ENCODE measurements around the gene REELD1. TPM values are rescaled to one million over a fixed set of nuclear protein-coding genes. Genes with fewer than 3 reads are reported as not detected.

REELD1 gene
- total and polyA plus RNA-seq, 10 of the 15 experiments (the other 5 are each of a cell fraction or from before 2014, with no cell fraction given), result 0.11 to 3.9 (median 0.62) TPM

- no peak for TF ChIP-seq ASH2L (IDR thresholded peaks at IDR 0.05; ENCODE audit: borderline replicate concordance, low read depth)
- TF ChIP-seq, protein P1, sequence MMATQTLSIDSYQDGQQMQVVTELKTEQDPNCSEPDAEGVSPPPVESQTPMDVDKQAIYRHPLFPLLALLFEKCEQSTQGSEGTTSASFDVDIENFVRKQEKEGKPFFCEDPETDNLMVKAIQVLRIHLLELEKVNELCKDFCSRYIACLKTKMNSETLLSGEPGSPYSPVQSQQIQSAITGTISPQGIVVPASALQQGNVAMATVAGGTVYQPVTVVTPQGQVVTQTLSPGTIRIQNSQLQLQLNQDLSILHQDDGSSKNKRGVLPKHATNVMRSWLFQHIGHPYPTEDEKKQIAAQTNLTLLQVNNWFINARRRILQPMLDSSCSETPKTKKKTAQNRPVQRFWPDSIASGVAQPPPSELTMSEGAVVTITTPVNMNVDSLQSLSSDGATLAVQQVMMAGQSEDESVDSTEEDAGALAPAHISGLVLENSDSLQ (IDR thresholded peaks at IDR 0.05), result no peak
- TF ChIP-seq BCLAF1 (IDR thresholded peaks at IDR 0.05), result no peak
- TF ChIP-seq FOXK2 (IDR thresholded peaks at IDR 0.05), result no peak
- TF ChIP-seq GABPA (IDR thresholded peaks at IDR 0.05; ENCODE audit: low read depth), result no peak
- TF ChIP-seq HDAC2 (IDR thresholded peaks at IDR 0.05), result no peak
Observed at GRCh38 chr4:146211440-146211839, 2.9 kb upstream of the REELD1 start (continued).

GRCh38 chr4:146212781-146213180 lies 1.6 kb upstream of the REELD1 start:
- ChIA-PET SMC1A (ENCODE audit: uncharacterized antibody, unreplicated experiment) (interaction anchor here (0.7 kb wide), 1 partner anchor 53 kb away, joined by 3 read pairs; no protein-coding TSS in a partner anchor), RAD21 (ENCODE audit: unreplicated experiment) (no interaction called here), CTCF (no interaction called here), POLR2A (no interaction called here)
- in situ Hi-C loops (cut with MboI), result no loop called here
- no peak overlapping the region for H2AFZ ChIP-seq (ENCODE audit: control insufficient read depth, low read depth, low read length)
- H3K79me2 ChIP-seq (ENCODE audit: control insufficient read depth, insufficient read depth, low read length), result no peaks in the 10 kb centered on the region
- DNase-seq (ENCODE audit: low read depth, low spot score) (no peak), ATAC-seq (no peak), FAIRE-seq (no peak)
- no peaks in the 10 kb centered on the region for H3K36me3 ChIP-seq (ENCODE audit: control insufficient read depth in 2 of 2, insufficient read depth in 2 of 2, low read length in 1 of 2)
- no peak overlapping the region for H3K4me2 ChIP-seq (ENCODE audit: control insufficient read depth, insufficient read depth)
- H4K20me1 ChIP-seq (ENCODE audit: control insufficient read depth, insufficient read depth), result no peaks in the 10 kb centered on the region
- intact Hi-C loops (cut with micrococcal nuclease; ENCODE audit: unreplicated experiment), result no loop called here
- H3K27ac ChIP-seq (ENCODE audit: control insufficient read depth, insufficient read depth), result no peak overlapping the region
- H3K9me3 ChIP-seq (replicated peaks; ENCODE audit: control insufficient read depth, insufficient read depth, low read length), result no peaks in the 10 kb centered on the region
- no peak overlapping the region for H3K9ac ChIP-seq (ENCODE audit: control insufficient read depth, insufficient read depth, low read length)
- no peaks in the 10 kb centered on the region for H3K4me1 ChIP-seq (ENCODE audit: control insufficient read depth, insufficient read depth, low read length)
- no peak overlapping the region for H3K4me3 ChIP-seq
- BruUV-seq (replicated peaks), result no TSS peak
- no peaks in the 10 kb centered on the region for H3K27me3 ChIP-seq (replicated peaks in 1 of 2; ENCODE audit: control insufficient read depth in 2 of 2, insufficient read depth in 2 of 2, low read length in 1 of 2)
- 84% methylated on average over 9 of the region's 9 CpGs for WGBS (ENCODE audit: insufficient coverage, insufficient replicate concordance, low lambda C conversion rate, missing lambda C conversion rate)
- TF ChIP-seq NFXL1 (IDR thresholded peaks at IDR 0.05; ENCODE audit: borderline replicate concordance), result no peak
- no peak for TF ChIP-seq ATF3 (IDR thresholded peaks at IDR 0.05; ENCODE audit: borderline replicate concordance, extremely low read depth, low read depth, low read length)
- TF ChIP-seq ATF7 (IDR thresholded peaks at IDR 0.05; ENCODE audit: low read depth), result no peak
- no peak for TF ChIP-seq FOXM1 (IDR thresholded peaks at IDR 0.05; ENCODE audit: low read depth, low read length)
- TF ChIP-seq BCL3 (IDR thresholded peaks at IDR 0.05; ENCODE audit: borderline replicate concordance, insufficient read depth, low read depth, low read length, poor library complexity, severe bottlenecking), result no peak
- TF ChIP-seq NFYB (IDR thresholded peaks at IDR 0.05; ENCODE audit: insufficient read depth, low read depth, low read length), result no peak
- no peak for TF ChIP-seq RUNX3 (IDR thresholded peaks at IDR 0.05; ENCODE audit: low read length)
- TF ChIP-seq TARDBP (IDR thresholded peaks at IDR 0.05; ENCODE audit: borderline replicate concordance), result no peak
- no peak for TF ChIP-seq SUPT20H (IDR thresholded peaks at IDR 0.05; ENCODE audit: borderline replicate concordance, control insufficient read depth, low read depth, low read length)
